IPS DF 6.9 (cell line): ENCODE measurements around the gene RICTOR.

ENCODE experiments used
- DNase-seq: peaks from one replicate; pipeline ENCODE4 v3.0.0-alpha.2; 2013; ENCODE audit warnings: low read depth, low spot score
- H3K27ac ChIP-seq: one replicate; pipeline ENCODE4 v1.5.1; 2013; ENCODE audit warnings: low read length, control low read depth
- H3K27me3 ChIP-seq: 2 replicates; pipeline ENCODE4 v1.6.1; 2013; ENCODE audit warnings: mild to moderate bottlenecking, low read length; ENCODE audit not compliant: control insufficient read depth, insufficient read depth
- H3K36me3 ChIP-seq: 2 replicates; pipeline ENCODE4 v1.6.1; 2013; ENCODE audit warnings: low read length; ENCODE audit not compliant: control insufficient read depth, insufficient read depth
- H3K4me1 ChIP-seq: 2 replicates; pipeline ENCODE4 v1.6.1; 2013; ENCODE audit warnings: low read length; ENCODE audit not compliant: control insufficient read depth, insufficient read depth
- H3K4me3 ChIP-seq: 2 replicates; pipeline ENCODE4 v1.5.1; 2013; ENCODE audit warnings: mild to moderate bottlenecking, low read length
- H3K9me3 ChIP-seq: 2 replicates; pipeline ENCODE4 v1.6.1; 2013; ENCODE audit warnings: low read length, inconsistent platforms; ENCODE audit not compliant: control insufficient read depth, insufficient read depth
- WGBS: extraction: QIAGEN DNeasy Blood & Tissue Kit; methylation state at CpG from one replicate; pipeline ENCODE4 v1.1.7; 2013; ENCODE audit warnings: mixed read lengths, missing lambda C conversion rate; ENCODE audit not compliant: insufficient read length, insufficient coverage; 5-methylcytosine and 5-hydroxymethylcytosine counted together

Gene RICTOR

DNA sequence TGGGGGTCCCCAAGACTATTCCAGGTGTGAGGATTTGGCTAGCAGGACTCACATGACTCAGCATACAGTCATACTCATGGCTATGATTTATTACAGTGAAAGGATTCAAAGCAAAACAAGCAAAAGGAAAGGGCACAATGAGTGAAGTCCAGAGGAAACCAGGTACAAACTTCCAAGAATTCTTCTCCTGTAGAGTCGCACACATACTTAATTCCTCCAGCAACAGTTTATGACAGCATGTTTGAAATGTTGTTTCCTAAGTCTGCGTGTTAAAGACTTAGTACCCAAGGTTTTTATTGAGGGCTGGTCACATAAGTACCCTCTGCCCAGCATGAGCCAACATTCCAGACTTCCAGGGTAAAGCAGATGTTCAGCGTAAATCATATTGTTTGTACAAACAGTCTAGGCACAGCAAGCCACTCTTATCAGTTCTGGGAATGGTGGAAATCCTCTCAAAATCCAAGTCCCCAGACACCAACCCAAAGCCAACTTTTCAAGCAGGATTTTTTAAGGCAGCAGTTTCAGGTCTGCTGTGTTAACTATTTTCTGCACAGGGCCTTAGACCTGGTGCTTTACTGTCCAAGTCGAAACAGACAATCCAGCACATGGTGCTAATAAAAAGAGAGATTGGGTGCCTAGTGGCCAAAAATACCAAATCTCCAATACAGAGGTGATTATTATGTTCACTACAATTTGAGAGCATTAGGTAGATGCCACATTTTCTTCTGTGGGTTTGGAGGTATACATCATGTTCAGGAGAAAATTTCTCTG lies 18.6 kb upstream of the RICTOR start:
- Histone ChIP-seq H3K4me1 (no peaks in the 10 kb centered on the region), H3K9me3 (no peaks in the 10 kb centered on the region), H3K4me3 (no peak overlapping the region), H3K27ac (no peak overlapping the region), H3K27me3 (no peaks in the 10 kb centered on the region), H3K36me3 (no peaks in the 10 kb centered on the region)
- no peak for DNase-seq
- no CpG with 5 or more reads among the region's 4 CpGs for WGBS

DNA sequence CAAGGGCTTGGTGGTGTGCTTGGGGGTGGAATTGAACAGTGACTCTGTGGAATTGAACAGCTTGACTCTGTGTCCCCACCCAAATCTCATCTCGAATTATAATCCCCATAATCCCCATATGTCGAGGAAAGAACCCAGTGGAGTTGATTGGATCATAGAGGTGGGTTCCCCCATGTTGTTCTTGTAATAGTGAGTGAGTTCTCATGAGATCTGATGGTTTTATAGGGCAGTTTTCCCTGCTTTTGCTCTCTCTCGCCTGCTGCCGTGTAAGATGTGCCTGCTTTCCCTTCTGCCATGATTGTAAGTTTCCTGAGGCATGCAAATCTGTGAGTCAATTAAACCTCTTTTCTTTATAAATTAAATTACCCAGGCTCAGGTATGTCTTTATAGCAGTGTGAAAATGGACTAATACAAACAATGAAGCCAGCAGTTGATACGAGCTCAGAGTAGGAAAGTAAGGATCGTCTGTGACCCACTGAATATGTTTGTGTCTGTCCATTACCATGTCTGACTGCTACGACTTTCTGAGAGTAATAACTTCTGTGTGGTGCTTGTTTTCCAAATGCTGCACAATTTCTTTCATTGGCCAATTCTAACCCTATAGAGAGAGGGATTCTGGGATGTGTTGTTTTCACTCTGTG lies 17.9 kb upstream of the RICTOR start:
- no CpG with 5 or more reads among the region's 7 CpGs for WGBS
- Histone ChIP-seq H3K4me3 (no peak overlapping the region), H3K27me3 (no peaks in the 10 kb centered on the region), H3K9me3 (no peaks in the 10 kb centered on the region), H3K4me1 (no peaks in the 10 kb centered on the region), H3K27ac (no peak overlapping the region), H3K36me3 (no peaks in the 10 kb centered on the region)
- DNase-seq, result no peak

GRCh38 chr5:39083968-39084367 lies 9.8 kb upstream of the RICTOR start:
- H3K4me3 ChIP-seq, result no peak overlapping the region
- H3K36me3 ChIP-seq, result no peaks in the 10 kb centered on the region
- WGBS, result no CpG with 5 or more reads among the region's 1 CpG
- no peaks in the 10 kb centered on the region for H3K9me3 ChIP-seq
- no peak overlapping the region for H3K27ac ChIP-seq
- no peaks in the 10 kb centered on the region for H3K27me3 ChIP-seq
- no peaks in the 10 kb centered on the region for H3K4me1 ChIP-seq
- DNase-seq, result no peak

DNA sequence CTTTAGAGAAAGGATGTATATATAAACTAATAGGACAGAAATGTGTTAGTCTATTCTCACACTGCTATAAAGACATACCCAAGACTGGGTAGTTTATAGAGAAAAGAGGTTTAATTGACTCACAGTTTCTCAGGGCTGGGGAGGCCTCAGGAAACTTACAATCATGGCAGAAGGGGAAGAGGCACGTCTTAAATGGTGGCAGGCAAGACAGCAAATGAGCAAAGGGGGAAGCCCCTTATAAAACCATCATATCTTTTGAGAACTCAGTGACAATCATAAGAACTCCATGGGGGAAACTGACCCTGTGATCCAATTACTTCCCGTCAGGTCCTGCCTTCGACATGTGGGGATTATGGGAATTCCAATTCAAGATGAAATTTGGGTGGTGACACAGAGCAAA lies 8.8 kb upstream of the RICTOR start:
- Histone ChIP-seq H3K4me1 (no peaks in the 10 kb centered on the region), H3K4me3 (no peak overlapping the region), H3K36me3 (no peaks in the 10 kb centered on the region), H3K27me3 (no peaks in the 10 kb centered on the region), H3K27ac (no peak overlapping the region), H3K9me3 (no peaks in the 10 kb centered on the region)
- DNase-seq, result no peak
- WGBS, result no CpG with 5 or more reads among the region's 3 CpGs

DNA sequence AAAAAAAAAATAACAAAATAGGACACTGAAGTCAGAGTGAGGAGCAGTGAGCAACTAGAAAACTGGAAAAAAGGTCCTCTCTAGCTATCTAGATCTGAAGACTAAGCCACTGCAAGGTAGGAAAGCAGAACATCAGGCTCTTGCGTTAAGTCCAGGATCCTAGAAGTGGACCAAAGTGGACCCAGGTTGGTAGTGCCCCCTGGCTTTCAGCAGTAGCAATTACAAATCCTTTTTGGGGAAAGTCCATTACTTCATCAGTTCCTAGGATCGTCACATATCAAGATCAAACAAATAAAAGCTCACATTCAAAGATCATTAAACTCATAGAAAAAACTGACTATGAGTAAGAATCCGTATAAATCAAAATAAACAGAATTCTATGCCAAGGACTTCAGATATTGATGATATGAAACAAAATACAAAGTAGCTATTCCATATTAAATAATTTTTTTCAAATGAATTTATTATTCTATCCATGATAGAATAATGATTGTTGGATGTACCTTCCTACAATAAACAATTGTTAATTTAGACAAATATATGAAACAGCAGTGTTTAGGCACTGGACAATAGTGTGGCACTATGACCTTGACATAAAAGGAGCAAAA lies 6.5 kb upstream of the RICTOR start:
- Histone ChIP-seq H3K27me3 (no peaks in the 10 kb centered on the region), H3K9me3 (no peaks in the 10 kb centered on the region), H3K36me3 (no peaks in the 10 kb centered on the region), H3K4me1 (no peaks in the 10 kb centered on the region), H3K27ac (no peak overlapping the region), H3K4me3 (no peak overlapping the region)
- no peak for DNase-seq
- WGBS, result no CpG with 5 or more reads among the region's 3 CpGs

DNA sequence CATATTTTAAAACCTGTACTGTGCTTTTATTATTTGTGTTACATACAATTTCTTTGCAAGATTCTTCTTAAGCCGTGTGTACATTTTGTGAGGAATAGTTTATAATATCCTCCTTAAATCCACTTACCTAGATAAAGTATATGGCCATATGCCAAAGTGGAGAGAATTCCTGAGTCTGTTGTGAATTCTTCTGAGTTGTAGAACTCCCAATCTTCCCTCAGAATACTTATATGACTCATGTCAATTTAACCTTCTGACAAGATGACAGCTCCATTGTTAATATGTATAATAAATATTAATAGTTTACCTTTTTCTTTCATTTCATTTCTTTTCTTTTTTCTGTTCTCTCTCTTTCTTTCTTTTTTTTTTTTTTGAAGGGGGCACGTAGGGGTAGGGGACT lies 6.0 kb upstream of the RICTOR start:
- H3K27ac ChIP-seq, result no peak overlapping the region
- H3K9me3 ChIP-seq, result no peaks in the 10 kb centered on the region
- H3K4me3 ChIP-seq, result no peak overlapping the region
- H3K4me1 ChIP-seq, result no peaks in the 10 kb centered on the region
- no peak for DNase-seq
- H3K36me3 ChIP-seq, result no peaks in the 10 kb centered on the region
- WGBS, result no CpG with 5 or more reads among the region's 2 CpGs
- H3K27me3 ChIP-seq, result no peaks in the 10 kb centered on the region

GRCh38 chr5:39079147-39079546 lies 4.9 kb upstream of the RICTOR start:
- Histone ChIP-seq H3K27me3 (no peaks in the 10 kb centered on the region), H3K4me3 (no peak overlapping the region), H3K4me1 (no peaks in the 10 kb centered on the region), H3K9me3 (no peaks in the 10 kb centered on the region), H3K27ac (no peak overlapping the region), H3K36me3 (no peaks in the 10 kb centered on the region)
- no peak for DNase-seq
- WGBS, result no CpG with 5 or more reads among the region's 2 CpGs

DNA sequence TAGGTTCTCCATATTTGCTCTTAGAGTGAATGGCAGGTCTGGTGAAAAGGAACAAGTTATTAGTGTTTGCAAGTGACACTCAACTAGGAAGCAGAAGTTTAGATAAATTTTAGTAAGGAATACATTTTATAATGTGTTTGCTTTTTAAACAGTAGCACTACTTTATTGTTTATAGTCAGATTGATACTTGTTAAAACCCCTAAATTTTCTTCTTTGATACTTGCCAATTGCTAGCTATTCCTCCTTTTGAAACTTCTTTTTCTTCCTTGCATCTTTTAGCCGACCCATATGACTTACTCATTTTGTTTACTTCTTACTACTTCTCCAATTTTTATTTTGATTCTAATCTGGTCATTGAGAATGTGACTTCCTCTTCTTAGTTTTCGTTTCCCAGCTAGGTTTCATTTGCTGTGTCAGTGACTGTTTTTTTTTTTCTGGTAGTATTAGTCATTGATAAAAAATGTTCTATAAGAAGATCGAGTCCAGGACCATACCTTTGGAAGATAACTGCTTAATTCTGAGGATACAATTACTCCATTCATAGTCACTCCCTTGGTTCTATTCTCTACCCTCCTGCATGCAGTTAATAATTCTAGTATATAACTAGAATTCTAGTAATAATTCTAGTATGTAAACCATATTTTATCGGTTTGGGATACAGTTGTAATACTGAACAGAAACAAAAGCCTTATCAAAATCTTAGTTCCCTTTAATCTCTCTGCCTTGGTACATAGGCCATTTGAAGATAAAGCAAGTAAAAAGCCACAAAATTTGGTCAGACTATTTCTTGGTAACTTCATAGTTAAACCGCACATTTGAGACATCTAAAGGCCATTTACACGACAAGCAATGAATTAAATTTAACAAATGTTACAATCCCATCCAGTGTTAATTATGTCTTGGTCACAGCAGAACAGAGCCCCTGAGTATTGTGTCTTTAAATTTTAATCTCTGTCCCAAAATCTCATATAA lies 2.8 kb upstream of the RICTOR start:
- Histone ChIP-seq H3K27me3 (no peaks in the 10 kb centered on the region), H3K4me1 (no peaks in the 10 kb centered on the region), H3K27ac (no peak overlapping the region), H3K9me3 (no peaks in the 10 kb centered on the region), H3K36me3 (no peaks in the 10 kb centered on the region), H3K4me3 (no peak overlapping the region)
- no peak for DNase-seq
- no CpG with 5 or more reads among the region's 6 CpGs for WGBS

GRCh38 chr5:39076101-39076756 lies 2.0 kb upstream of the RICTOR start:
- Histone ChIP-seq H3K4me3 (no peak overlapping the region), H3K4me1 (no peaks in the 10 kb centered on the region), H3K36me3 (no peaks in the 10 kb centered on the region), H3K27ac (no peak overlapping the region), H3K27me3 (no peaks in the 10 kb centered on the region), H3K9me3 (no peaks in the 10 kb centered on the region)
- DNase-seq, result no peak
- 100% methylated on average over 1 of the region's 6 CpGs for WGBS

DNA sequence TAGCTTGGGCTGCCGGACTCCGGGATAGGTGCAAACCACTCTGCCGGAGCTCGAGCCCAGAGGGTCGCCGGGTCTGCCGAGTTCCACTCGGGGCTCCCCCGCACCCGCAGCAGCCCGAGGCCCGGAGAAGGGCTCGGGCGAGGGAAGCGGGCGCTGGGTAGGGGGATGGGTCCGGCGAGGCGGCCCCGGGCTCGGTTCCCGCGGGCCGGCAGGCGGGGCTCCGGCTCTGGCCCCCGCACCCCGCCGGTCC lies 507 bp downstream of the RICTOR start:
- H3K27ac ChIP-seq, result no peak overlapping the region
- no peaks in the 10 kb centered on the region for H3K27me3 ChIP-seq
- H3K4me3 ChIP-seq, result peak overlapping the region; percentile 73
- H3K9me3 ChIP-seq, result no peaks in the 10 kb centered on the region
- DNase-seq, result no peak
- no peaks in the 10 kb centered on the region for H3K4me1 ChIP-seq
- H3K36me3 ChIP-seq, result no peaks in the 10 kb centered on the region
- WGBS, result no CpG with 5 or more reads among the region's 29 CpGs
